ENCODE results near the gene RGSL1.

Gene RGSL1

GRCh38 chr1:182588500-182589396 is 138.8 kb downstream of the RGSL1 start, which contains the start of gene RNASEL:
Gene RNASEL, minus strand, starts transcription at chr1:182589256. Its CDS starts 2,450 bp downstream, at chr1:182586806.
- DNase-seq (ENCODE audit: low spot score) = peak; percentile 78

- DNase-seq (ENCODE audit: low spot score) = no peak
Observed at GRCh38 chr1:182589520-182589919, 139.6 kb downstream of the RGSL1 start.

- DNase-seq (ENCODE audit: low spot score) = no peak
Observed at GRCh38 chr1:182589931-182590330, 140.0 kb downstream of the RGSL1 start.

- peak; percentile 76 for DNase-seq (ENCODE audit: low spot score)
Observed at GRCh38 chr1:182595641-182596240, 145.8 kb downstream of the RGSL1 start.

GRCh38 chr1:182596934-182597333 is 147.0 kb downstream of the RGSL1 start:
- no peak for DNase-seq (ENCODE audit: low spot score)

GRCh38 chr1:182598296-182598695 is 148.3 kb downstream of the RGSL1 start:
- DNase-seq (ENCODE audit: low spot score) = no peak

GRCh38 chr1:182599339-182599738 is 149.4 kb downstream of the RGSL1 start:
- no peak for DNase-seq (ENCODE audit: low spot score)

- DNase-seq (ENCODE audit: low spot score) = no peak
Observed at GRCh38 chr1:182600036-182600713, 150.2 kb downstream of the RGSL1 start.

- no peak for DNase-seq (ENCODE audit: low spot score)
Observed at GRCh38 chr1:182600745-182601415, 150.9 kb downstream of the RGSL1 start.

GRCh38 chr1:182601416-182601786 is 151.5 kb downstream of the RGSL1 start:
- DNase-seq (ENCODE audit: low spot score) = peak; percentile 91

- DNase-seq (ENCODE audit: low spot score) = peak; percentile 48
Observed at GRCh38 chr1:182601913-182602312, 152.0 kb downstream of the RGSL1 start.

- DNase-seq (ENCODE audit: low spot score) = no peak
Observed at GRCh38 chr1:182602935-182603645, 153.1 kb downstream of the RGSL1 start.

- no peak for DNase-seq (ENCODE audit: low spot score)
Observed at GRCh38 chr1:182603646-182604174, 153.8 kb downstream of the RGSL1 start.

- DNase-seq (ENCODE audit: low spot score) = peak; percentile 93
Observed at GRCh38 chr1:182604175-182605164, 154.5 kb downstream of the RGSL1 start, which contains the start of gene RGS16. Gene RGS16, minus strand, starts transcription at chr1:182604389. Its CDS starts 130 bp downstream, at chr1:182604259.

GRCh38 chr1:182607566-182607965 is 157.6 kb downstream of the RGSL1 start:
- no peak for DNase-seq (ENCODE audit: low spot score)

- no peak for DNase-seq (ENCODE audit: low spot score)
Observed at GRCh38 chr1:182608236-182608635, 158.3 kb downstream of the RGSL1 start.

GRCh38 chr1:182608845-182609610 is 159.1 kb downstream of the RGSL1 start:
- DNase-seq (ENCODE audit: low spot score) = no peak

All from Ammon's horn (tissue), 1 donor.